GM19239 (cell line): ENCODE measurements around the gene ZBED6.
"Not testable (repeated sequence)": the region's sequence is repeated elsewhere in the genome, so short reads cannot be mapped to it uniquely, and the experiment has no call there.

Experiments
- DNase-seq: peaks from one replicate; pipeline ENCODE4 v3.0.0; 2011; ENCODE audit warnings: low spot score; ENCODE audit not compliant: insufficient read length
- FAIRE-seq: peaks from 2 replicates; lab custom pipeline; 2011; peaks lifted over from hg19 to GRCh38; lab: Jason Lieb, UNC

ZBED6 gene

DNA sequence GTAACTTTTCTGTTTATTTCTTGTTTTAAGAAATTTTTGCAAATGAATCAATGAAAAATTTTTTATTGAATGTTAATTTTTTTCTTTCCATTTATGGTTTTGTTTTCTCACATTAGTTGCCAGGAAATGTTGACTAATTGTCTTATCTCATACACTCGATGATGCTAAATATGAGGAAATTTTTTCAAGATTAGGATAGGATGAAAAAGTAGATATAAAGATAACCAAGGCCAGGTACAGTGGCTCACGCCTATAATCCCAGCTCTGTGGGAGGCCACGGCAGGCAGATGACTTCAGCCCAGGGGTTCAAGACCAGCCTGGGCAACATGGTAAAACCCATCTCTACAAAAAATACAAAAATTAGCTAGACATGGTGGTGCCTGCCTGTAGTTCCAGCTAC lies 17.8 kb upstream of the ZBED6 start:
- no peak for FAIRE-seq
- no peak for DNase-seq

DNA sequence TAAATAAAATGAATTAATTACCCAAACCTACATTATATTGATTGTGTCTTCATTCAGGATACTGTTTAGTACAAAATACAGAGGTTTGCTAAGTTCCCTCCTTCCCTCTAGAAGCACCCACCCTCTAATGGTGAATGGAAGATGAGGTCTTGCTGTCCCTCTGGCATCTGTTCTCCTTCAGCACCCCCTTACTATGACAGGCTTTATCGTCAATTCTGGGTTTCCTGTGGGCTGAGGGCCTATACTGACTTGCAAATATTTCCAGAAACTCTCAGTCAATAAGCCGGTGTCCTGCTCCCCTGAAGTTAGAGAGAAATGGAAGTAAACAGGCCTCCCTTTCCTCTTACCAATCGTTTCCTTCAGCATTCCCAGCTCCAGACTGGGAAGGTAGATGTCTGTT lies 17.3 kb upstream of the ZBED6 start:
- DNase-seq (no peak), FAIRE-seq (no peak)

DNA sequence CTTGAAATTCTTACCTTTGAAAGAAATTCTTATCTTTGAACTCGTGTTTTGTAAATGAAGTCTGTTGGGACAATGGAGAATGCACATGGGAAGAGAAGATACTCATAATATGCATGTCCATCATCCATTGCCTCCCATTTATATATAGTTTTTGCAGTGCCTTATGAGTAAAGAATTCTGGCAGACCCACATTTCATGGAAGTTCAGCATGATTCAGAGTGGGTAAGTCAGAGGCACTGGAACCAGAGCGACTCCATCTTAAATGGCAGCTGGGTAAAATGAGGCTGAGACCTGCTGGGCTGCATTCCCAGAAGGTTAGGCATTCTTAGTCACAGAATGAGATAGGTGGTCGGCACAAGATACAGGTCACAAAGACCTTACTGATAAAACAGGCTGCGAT lies 16.6 kb upstream of the ZBED6 start:
- DNase-seq = no peak
- no peak for FAIRE-seq

DNA sequence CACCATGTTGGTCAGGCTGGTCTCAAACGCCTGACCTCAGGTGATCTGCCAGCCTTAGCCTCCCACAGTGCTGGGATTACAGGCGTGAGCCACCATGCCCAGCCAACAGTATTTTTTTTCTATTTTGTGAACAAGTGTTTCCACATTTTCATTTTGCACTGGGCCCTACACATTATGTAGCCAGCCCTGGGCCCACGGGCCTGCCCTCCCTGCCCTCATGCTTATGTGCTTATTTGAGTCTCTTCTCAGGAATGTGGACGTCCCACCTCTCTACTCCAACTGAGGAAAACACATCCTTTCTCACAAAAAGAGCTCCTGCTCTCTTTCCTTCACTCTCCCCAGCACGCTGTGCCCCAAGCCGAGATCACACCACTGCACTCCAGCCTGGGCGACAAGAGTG lies 13.5 kb upstream of the ZBED6 start:
- FAIRE-seq (no peak), DNase-seq (no peak)

DNA sequence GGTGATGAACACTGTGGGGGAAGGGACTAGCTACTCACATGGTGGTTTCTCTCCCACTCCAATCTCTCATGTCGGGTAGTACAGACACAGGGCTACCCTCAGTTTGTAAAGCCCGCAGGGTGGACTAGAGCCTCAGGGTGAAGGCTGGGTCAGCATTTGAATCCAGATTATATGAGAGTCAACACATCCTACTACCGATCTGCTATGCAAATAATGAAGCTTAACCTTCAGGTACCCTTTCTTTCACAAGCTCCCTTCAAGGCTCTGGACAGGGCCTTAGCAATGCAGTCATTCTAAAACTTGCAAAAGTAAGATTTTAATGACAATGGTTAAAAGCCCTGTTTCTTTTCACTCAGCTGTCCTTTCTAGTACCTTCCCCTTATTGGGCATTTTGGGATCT lies 5.5 kb upstream of the ZBED6 start:
- DNase-seq (no peak), FAIRE-seq (no peak)

DNA sequence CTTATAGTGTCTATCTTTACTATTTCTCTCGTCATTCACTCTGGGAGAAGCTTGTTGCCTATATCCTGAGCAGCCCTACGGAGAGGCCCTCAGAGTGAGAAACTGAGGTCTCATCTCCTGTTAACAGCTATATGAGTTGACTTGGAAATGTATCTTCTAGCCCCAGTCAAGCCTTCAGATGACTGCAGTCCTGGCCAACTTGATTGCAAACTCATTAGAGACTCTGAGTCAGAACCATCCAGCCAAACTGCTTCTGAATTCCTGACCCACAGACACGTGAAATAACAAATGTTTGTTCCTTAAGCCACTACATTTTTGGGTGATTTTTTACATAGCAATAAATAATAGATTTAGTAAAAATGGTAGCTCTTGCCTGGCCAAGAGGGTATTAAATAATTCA lies 3.9 kb upstream of the ZBED6 start:
- DNase-seq = no peak
- FAIRE-seq = no peak

DNA sequence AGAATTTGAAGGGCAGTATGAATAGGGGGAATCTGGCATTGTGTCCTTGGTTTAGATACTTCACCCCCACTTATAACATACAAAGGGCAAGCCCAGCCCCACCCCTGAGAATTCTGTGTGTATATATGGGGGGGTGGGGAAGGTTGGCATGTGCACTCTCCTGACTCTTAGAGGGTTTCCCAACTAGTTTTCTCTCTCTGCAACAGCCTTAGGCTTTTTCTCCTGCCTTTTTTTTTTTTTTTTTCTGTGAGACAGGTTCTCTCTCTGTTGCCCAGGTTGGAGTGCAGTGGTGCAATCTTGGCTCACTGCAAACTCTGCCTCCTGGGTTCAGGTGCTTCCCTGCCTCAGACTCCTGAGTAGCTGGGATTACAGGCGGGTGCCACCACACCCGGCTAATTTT lies 2.9 kb upstream of the ZBED6 start:
- FAIRE-seq (no peak), DNase-seq (no peak)

DNA sequence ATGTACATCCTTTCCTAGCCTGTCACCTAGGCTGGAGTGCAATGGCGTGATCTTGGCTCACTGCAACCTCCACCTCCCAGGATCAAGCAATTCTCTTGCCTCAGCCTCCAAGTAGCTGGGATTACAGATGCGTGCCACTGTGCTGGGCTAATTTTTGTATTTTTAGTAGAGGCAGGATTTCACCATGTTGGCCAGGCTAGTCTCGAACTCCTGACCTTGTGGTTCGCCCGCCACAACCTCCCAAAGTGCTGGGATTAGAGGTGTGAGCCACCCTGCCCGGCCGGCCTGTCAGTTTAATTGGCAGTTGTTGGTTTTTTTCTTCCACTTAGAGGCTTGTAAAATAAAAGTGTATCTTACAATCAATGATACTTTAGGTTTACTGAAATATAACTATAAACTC lies 1.9 kb upstream of the ZBED6 start:
- not testable (repeated sequence) for DNase-seq, FAIRE-seq

DNA sequence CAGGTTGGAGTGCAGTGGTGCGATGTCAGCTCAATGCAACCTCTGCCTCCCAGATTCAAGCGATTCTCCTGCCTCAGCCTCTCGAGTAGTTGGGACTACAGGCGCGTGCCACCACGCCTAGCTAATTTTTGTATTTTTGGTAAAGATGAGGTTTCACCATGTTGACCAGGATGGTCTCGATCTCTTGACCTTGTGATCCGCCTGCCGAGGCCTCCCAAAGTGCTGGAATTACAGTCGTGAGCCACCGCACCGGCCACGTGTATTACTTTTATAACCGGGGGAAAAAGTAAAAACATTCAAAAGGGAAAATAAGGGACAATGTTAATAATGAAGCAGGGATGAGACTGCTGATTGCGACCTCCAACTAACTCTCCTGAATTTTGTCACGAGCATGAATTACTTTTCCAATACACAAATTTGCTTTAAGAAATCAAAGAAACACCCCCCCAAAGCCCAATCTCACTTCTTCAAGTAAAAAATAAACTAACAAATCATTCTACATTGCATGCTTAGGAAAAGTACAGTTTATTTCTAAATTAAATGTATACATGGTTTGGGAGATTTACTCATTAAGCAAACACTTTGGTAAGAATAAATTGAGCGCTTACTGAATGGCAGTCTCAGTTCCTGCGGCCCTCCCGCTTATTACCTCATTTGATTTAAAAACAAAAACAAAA lies 521 bp upstream of the ZBED6 start:
- DNase-seq = no peak
- no peak for FAIRE-seq

DNA sequence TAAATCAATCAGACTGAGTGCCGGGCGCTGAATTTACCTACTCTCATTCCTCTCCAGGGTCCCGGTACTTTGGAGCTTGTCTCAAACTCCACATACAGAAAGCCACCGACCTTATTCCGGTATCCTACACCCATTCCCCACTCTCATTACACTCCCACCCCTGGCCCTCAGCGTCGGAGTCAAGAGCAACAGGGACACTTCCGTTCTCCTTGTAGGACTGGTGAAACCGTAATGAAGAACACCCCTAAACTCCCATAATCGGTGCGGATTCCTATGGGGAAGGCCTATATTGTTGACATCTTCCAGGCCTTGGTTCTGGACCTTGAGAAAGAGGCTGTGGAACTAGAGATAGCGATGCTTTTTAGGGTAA lies 798 bp downstream of the ZBED6 start:
- FAIRE-seq = peak; percentile 72
- DNase-seq = no peak

DNA sequence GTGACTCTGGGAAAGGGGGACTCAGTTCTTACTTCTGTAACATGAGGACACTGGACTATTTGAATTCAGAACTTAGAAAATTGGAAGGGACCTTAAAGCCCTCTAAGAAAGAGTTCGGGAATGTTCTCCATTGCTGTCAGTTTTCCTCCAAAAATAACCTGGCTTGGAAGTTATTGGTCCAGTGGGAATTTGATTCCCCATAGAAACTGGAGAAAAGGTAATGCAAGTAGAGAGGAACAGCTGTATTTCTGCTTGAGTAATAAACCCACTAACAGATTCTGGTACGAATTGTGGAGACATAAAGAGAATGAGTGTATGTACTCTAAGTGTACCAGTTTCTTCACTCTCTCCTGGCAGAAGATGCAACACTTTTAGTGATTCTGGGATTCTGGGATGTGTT lies 1.8 kb downstream of the ZBED6 start:
- DNase-seq = no peak
- FAIRE-seq = no peak

DNA sequence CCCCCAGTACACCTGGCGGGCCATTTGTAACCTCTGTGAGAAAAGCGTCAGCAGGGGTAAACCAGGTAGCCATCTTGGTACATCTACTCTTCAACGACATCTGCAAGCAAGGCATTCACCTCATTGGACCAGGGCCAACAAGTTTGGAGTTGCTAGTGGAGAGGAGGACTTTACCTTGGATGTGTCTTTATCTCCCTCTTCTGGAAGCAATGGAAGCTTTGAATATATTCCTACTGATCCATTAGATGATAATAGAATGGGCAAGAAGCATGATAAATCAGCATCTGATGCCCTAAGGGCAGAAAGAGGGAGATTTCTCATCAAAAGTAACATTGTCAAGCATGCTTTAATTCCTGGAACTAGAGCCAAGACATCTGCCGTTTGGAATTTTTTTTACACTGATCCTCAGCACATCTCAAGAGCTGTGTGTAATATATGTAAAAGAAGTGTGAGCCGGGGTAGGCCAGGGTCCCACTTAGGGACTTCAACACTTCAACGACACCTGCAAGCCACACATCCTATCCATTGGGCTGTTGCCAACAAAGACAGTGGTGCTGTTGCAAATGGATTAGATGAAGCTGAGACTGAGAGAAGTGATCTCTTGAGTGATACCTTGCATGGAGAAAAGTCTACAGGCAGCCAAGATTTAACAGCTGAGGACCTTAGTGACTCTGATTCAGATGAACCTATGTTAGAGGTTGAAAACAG lies 2.7 kb downstream of the ZBED6 start:
- DNase-seq = no peak

DNA sequence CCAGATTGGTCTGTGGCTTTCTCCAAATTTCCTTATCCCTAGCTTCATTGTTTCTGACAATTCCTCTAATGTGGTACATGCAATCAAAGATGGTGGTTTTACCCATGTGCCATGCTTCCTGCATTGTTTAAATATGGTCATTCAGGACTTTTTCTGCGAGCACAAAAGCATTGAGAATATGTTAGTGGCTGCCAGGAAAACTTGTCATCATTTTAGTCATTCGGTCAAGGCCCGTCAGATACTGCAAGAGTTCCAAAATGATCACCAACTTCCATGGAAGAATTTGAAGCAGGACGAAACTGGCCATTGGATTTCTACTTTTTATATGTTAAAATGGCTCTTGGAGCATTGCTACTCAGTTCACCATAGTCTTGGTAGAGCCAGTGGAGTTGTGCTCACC lies 3.7 kb downstream of the ZBED6 start:
- DNase-seq (no peak), FAIRE-seq (no peak)

More for the DNA sequence above, 2.7 kb downstream of the ZBED6 start:
- no peak for FAIRE-seq

DNA sequence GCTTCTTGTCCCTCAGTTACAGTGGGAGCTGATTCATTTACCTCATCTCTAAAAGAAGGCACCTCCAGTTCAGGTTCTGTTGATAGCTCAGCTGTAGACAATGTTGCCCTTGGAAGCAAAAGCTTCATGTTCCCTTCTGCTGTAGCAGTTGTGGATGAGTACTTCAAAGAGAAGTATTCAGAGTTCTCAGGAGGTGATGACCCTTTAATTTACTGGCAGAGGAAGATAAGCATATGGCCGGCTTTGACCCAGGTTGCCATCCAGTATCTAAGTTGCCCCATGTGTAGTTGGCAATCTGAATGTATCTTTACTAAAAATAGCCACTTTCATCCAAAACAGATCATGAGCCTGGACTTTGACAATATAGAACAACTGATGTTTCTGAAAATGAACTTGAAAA lies 4.5 kb downstream of the ZBED6 start:
- DNase-seq = no peak
- FAIRE-seq = no peak

DNA sequence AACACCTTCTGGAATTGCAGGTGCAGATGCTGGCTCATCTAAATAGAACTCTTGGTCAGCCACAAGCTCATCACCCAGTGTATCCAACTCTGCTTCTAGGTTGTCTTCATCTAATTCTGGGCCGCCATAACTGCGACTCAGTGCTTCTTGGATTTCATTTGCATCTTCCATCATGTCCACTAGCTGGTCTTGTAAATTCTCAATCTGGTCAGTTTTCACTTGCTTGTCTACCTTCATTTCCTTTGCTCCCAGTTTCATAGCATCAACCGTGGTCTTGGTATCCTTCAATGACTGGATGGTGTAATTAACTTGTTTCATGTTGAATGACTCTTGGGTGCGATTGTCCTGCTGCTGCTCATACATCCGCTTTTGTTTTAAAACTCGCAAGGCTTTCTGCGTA lies 10.3 kb downstream of the ZBED6 start:
- no peak for DNase-seq
- FAIRE-seq = no peak

DNA sequence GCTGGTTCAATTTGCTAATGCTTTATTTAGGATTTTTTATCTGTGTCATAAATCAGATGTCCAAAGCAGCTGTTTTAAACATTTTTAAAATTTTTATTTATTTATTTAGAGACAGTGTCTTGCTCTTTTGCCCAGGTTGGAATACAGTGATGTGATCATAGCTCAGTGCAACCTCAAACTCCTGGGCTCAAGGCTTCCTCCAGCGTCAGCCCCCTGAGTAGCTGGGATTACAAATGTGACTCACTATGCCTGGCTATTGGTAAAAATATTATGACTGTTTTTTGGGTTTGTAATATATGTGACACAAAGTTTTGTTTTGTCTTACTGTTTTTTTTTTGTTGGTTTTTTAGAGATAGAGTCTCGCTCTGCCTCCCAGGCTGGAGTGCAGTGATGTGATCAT lies 11.8 kb downstream of the ZBED6 start:
- FAIRE-seq (no peak), DNase-seq (no peak)

DNA sequence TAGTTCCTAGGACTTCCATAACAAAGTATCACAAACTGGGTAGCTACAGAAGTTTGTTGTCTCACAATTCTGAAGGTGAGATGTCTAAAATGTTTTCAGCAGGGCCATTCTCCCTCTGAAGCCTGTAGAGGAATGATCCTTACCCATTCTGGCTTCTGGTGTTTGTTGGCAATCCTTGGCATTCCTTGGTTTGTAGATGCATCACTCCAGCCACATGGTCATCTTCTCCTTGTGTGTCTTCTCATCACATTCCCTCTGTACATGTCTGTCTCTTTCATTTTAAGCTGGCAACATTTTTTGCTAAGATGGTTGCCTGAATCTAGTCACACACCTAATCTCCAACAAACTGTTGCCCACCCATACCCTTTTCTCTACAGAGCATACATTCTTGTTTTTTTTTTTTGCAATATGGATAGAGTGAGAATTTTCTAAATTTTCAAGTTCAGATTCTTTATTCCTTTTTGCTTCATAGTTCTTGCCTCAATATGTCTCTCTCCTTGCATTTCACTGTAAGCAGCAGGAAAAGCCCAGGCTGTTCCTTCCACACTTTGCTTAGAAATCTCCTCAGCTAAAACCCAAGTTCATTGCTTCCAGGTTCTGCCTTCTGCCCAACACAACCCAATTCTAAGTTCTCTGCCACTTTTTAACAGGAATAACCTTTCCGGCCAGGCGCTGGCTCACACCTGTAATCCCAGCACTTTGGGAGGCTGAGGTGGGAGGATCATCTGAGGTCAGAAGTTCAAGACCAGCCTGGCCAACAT lies 18.3 kb downstream of the ZBED6 start:
- no peak for DNase-seq
- FAIRE-seq = no peak

DNA sequence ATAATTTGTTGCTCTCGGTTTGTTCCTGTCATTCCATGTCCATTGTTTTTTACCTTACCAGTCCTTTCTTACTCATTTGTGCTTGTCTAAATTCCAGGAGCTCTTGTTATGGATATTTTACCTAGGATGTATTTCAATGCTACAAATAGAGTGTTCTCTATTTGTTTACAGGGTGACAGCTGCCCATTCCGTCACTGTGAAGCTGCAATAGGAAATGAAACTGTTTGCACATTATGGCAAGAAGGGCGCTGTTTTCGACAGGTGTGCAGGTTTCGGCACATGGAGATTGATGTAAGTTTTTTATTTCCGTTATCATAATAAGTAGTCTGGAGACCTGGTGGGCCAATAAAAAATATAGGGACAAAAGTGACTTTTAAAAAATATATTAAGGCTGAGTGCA lies 23.0 kb downstream of the ZBED6 start:
- FAIRE-seq (no peak), DNase-seq (no peak)

DNA sequence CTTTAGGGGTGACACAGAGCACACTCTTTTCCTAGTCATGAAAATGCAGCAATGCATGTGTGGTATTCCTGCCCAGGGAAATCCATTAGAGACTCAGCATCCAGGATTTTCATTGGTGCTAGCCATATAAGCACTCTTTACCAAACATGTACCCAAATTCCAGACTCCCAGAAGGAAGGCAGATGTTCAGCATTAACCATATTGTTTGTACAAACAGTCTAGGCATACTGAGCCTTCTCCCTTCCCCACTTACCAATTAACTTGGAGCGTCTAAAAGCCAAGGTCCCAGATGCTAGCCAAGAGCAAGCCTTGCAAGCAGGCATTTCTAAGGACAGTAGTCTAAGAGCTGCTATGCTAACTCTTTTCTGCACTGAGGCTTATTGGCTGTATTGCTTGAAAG lies 27.9 kb downstream of the ZBED6 start:
- no peak for DNase-seq

DNA sequence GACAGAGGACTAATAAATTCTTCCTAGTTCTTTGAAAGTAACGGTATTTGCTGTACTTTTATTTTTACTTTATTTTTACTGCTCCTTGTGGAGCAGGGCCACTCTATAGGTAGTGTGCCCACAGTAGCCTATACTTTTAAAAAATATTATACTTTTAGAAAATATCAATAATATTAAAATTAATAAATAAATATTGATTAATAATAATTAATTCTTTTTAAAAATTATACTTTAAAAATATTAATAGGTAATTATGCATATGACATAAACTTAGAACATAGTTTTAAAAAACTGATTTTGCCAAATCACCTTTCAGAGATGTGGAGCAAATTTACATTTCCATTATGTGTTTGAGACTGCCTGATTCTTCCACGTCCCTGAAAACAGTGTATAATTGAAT lies 30.8 kb downstream of the ZBED6 start:
- FAIRE-seq = no peak

More for the DNA sequence above, 27.9 kb downstream of the ZBED6 start:
- FAIRE-seq = no peak

DNA sequence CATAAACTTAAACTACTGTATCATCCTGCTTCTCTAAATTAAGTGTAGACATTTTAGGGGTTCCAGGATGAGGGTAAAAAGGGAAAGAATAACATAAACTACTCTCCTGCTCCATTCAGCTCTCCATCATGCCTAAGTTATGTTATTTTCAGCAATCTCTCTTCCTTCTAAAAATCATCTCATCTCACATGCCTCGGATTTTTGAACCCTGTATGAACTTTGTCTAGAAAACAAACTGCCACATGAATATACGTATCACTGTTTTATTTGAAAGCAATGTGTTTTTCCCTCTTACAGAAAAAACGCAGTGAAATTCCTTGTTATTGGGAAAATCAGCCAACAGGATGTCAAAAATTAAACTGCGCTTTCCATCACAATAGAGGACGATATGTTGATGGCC lies 32.6 kb downstream of the ZBED6 start:
- DNase-seq = no peak

More for the DNA sequence above, 30.8 kb downstream of the ZBED6 start:
- no peak for DNase-seq

More for the DNA sequence above, 32.6 kb downstream of the ZBED6 start:
- no peak for FAIRE-seq
